Breast epithelium (tissue), 3 donors: Measurements from ENCODE around the gene LGR5.

Experiments used
- CTCF ChIP-seq, 3 donors: fragments of 450-650 bp; IDR thresholded peaks; one replicate each; pipeline ENCODE4 v1.5.1; 2016 to 2017; ENCODE audit warnings: antibody characterized with exemption in 3 of 3, mild to moderate bottlenecking in 3 of 3, moderate library complexity in 3 of 3
- POLR2A ChIP-seq: fragments of 450-650 bp; IDR thresholded peaks from one replicate; pipeline ENCODE4 v1.6.1; 2016; ENCODE audit warnings: antibody characterized with exemption, mild to moderate bottlenecking, moderate library complexity

- TF ChIP-seq POLR2A (no peak), CTCF (IDR thresholded peaks at IDR 0.05) (no peak)
These were observed 16.7 kb downstream of the LGR5 start for GRCh38 chr12:71456316-71456715.
